GM12878 (cell line): Measurements from ENCODE around the gene ZNF766.

ENCODE experiments used
- ATF3 ChIP-seq: IDR thresholded peaks from 2 replicates; pipeline ENCODE4 v1.6.1; 2011; ENCODE audit warnings: low read depth, mild to moderate bottlenecking, low read length, moderate library complexity, borderline replicate concordance; ENCODE audit errors: extremely low read depth
- CREM ChIP-seq: IDR thresholded peaks from 2 replicates; pipeline ENCODE4 v1.6.1; 2014; ENCODE audit warnings: antibody characterized with exemption, low read depth
- CTCF ChIP-seq, 3 experiments: IDR thresholded peaks in 2 of 3; conservative IDR thresholded peaks in 1 of 3; 2 replicates each; pipeline ENCODE4 v1.5.1; 2011; ENCODE audit warnings: low read depth in 3 of 3, low read length in 3 of 3, mild to moderate bottlenecking in 3 of 3, control low read depth in 2 of 3, moderate library complexity in 2 of 3, inconsistent platforms in 1 of 3, mixed read lengths in 1 of 3; ENCODE audit not compliant: control insufficient read depth in 2 of 3, insufficient read depth in 1 of 3; ENCODE audit errors: extremely low read depth in 1 of 3
- PBX3 ChIP-seq: IDR thresholded peaks from 2 replicates; pipeline ENCODE4 v1.6.1; 2011; ENCODE audit warnings: mild to moderate bottlenecking, low read depth, low read length, moderate library complexity; ENCODE audit not compliant: insufficient replicate concordance
- RELB ChIP-seq: fragments of 450-650 bp; IDR thresholded peaks from 2 replicates; pipeline ENCODE4 v1.6.1; 2017; ENCODE audit warnings: low read depth, mild to moderate bottlenecking, moderate library complexity
- TARDBP ChIP-seq: IDR thresholded peaks from 2 replicates; pipeline ENCODE4 v1.6.1; 2016; ENCODE audit warnings: borderline replicate concordance

DNA sequence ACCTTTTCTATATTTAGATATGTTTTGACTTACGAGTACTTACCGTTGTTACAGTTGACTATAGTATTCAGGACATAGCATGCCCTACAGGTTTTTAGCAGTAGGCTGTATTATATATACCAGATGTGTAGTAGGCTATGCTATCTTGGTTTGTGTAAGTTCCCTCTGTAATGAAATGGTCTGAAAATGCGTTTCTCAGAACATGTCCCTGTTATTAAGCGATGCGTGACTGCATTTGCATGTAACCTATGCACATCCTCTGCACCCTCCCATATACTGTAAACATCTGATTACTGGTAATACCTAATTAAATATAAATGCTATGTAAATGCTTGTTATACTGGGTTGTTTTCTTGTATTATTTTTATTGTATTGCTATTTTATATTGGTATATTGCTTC lies 6.6 kb downstream of the ZNF766 start:
- no peak for TF ChIP-seq CTCF (IDR thresholded peaks at IDR 0.05 in 2 of 3, conservative IDR thresholded peaks at IDR 0.05 in 1 of 3; ENCODE audit: control insufficient read depth in 2 of 3, extremely low read depth in 1 of 3, insufficient read depth in 1 of 3, low read depth in 3 of 3, low read length in 3 of 3)
- no peak for TF ChIP-seq PBX3
- no peak for TF ChIP-seq RELB
- no peak for TF ChIP-seq TARDBP
- TF ChIP-seq CREM: no peak
- TF ChIP-seq ATF3: no peak
